ENCODE measurements around the gene SDC3. TPM values are rescaled to one million over a fixed set of nuclear protein-coding genes. Genes with fewer than 3 reads are reported as not detected.

Gene SDC3
- total RNA-seq, 5 donors from 2014 or later (not counting 1 experiment from before 2014, with no cell fraction given) = 0.07 to 1.1 (median 0.47) TPM

- POLR2A ChIA-PET = no interaction called here
- peaks cover 0 to 25% of the 10 kb centered on the region in 2 donors for H3K36me3 ChIP-seq (ENCODE audit: control insufficient read depth in 2 of 2, extremely low read depth in 1 of 2, insufficient read depth in 1 of 2, low read length in 1 of 2)
- Mint-ChIP-seq H3K27ac (peak overlapping the region; percentile 6 to 23), H3K4me1 (no peaks in the 10 kb centered on the region), H3K4me3 (no peak overlapping the region), H3K27me3 (peaks cover 0 to 2% of the 10 kb centered on the region in 2 donors), H3K9me3 (no peaks in the 10 kb centered on the region), H3K36me3 (peaks cover 17% of the 10 kb centered on the region)
- H3K9me3 ChIP-seq = no peaks in the 10 kb centered on the region
- DNase-seq (no peak), ATAC-seq (replicated peaks in 1 of 4) (peak in 1 of 4 experiments; percentile 11)
- peaks cover 0 to 3% of the 10 kb centered on the region in 2 experiments for H3K27me3 ChIP-seq (replicated peaks in 1 of 2; ENCODE audit: control insufficient read depth in 2 of 2, extremely low read depth in 1 of 2, insufficient read depth in 2 of 2, low read length in 1 of 2)
- CTCF ChIA-PET = interaction anchor here in 1 of 2 donors (2.5 kb wide), 1 partner anchor 128 kb away, joined by 10 read pairs; no protein-coding TSS in a partner anchor
- no peak overlapping the region for H3K4me3 ChIP-seq (ENCODE audit: control insufficient read depth in 1 of 2, extremely low read depth in 1 of 2, low read length in 1 of 2)
- WGBS (ENCODE audit: insufficient coverage) = 93% methylated on average over 3 of the region's 8 CpGs
- H3K27ac ChIP-seq (ENCODE audit: low read length) = no peak overlapping the region
- H3K4me1 ChIP-seq (ENCODE audit: control insufficient read depth in 1 of 2, extremely low read depth in 1 of 2, insufficient read depth in 2 of 2, low read length in 2 of 2) = peaks cover 0 to 10% of the 10 kb centered on the region in 2 experiments
Observed at GRCh38 chr1:30929944-30930525, 21.5 kb upstream of the SDC3 start.

GRCh38 chr1:30929135-30929889 is 20.8 kb upstream of the SDC3 start:
- H3K4me1 Mint-ChIP-seq = no peaks in the 10 kb centered on the region
- peaks cover 0 to 2% of the 10 kb centered on the region in 2 donors for H3K27me3 Mint-ChIP-seq
- Histone ChIP-seq H3K4me1 (ENCODE audit: control insufficient read depth in 1 of 2, extremely low read depth in 1 of 2, insufficient read depth in 2 of 2, low read length in 2 of 2) (peaks cover 0 to 10% of the 10 kb centered on the region in 2 experiments), H3K36me3 (ENCODE audit: control insufficient read depth in 2 of 2, extremely low read depth in 1 of 2, insufficient read depth in 1 of 2, low read length in 1 of 2) (peaks cover 0 to 17% of the 10 kb centered on the region in 2 donors), H3K27me3 (replicated peaks in 1 of 2; ENCODE audit: control insufficient read depth in 2 of 2, extremely low read depth in 1 of 2, insufficient read depth in 2 of 2, low read length in 1 of 2) (peaks cover 0 to 3% of the 10 kb centered on the region in 2 experiments), H3K9me3 (no peaks in the 10 kb centered on the region), H3K4me3 (ENCODE audit: control insufficient read depth in 1 of 2, extremely low read depth in 1 of 2, low read length in 1 of 2) (no peak overlapping the region), H3K27ac (ENCODE audit: low read length) (peak overlapping the region; percentile 22)
- whole genome bisulfite sequencing (ENCODE audit: insufficient coverage) = 65% methylated on average over 2 of the region's 6 CpGs
- peaks cover 11% of the 10 kb centered on the region for H3K36me3 Mint-ChIP-seq
- H3K4me3 Mint-ChIP-seq = no peak overlapping the region
- H3K27ac Mint-ChIP-seq = peak overlapping the region; percentile 6 to 16
- no peaks in the 10 kb centered on the region for H3K9me3 Mint-ChIP-seq
- ChIA-PET CTCF (interaction anchor here (0.6 to 2.5 kb wide), 6 partner anchors 10 to 210 kb away, joined by 3 to 10 read pairs (median 4); no protein-coding TSS in a partner anchor), POLR2A (interaction anchor here in 1 of 2 donors (0.6 kb wide), 1 partner anchor 136 kb away, joined by 3 read pairs; no protein-coding TSS in a partner anchor)
- ATAC-seq (replicated peaks in 1 of 4) = peak; percentile 65 to 77 (median 70)
- DNase-seq = peak in 20 of 35 experiments; percentile 12 to 66 (median 36)

- CTCF ChIA-PET = interaction anchor here (0.6 to 2.5 kb wide), 7 partner anchors 10 to 210 kb away, joined by 3 to 10 read pairs (median 3); no protein-coding TSS in a partner anchor
- no peak for ATAC-seq (replicated peaks in 1 of 4)
- 52% methylated on average over 2 of the region's 2 CpGs for WGBS (ENCODE audit: insufficient coverage)
- Histone ChIP-seq H3K4me1 (ENCODE audit: control insufficient read depth in 1 of 2, extremely low read depth in 1 of 2, insufficient read depth in 2 of 2, low read length in 2 of 2) (peaks cover 0 to 10% of the 10 kb centered on the region in 2 experiments), H3K4me3 (ENCODE audit: control insufficient read depth in 1 of 2, extremely low read depth in 1 of 2, low read length in 1 of 2) (no peak overlapping the region), H3K27me3 (replicated peaks in 1 of 2; ENCODE audit: control insufficient read depth in 2 of 2, extremely low read depth in 1 of 2, insufficient read depth in 2 of 2, low read length in 1 of 2) (peaks cover 0 to 6% of the 10 kb centered on the region in 2 experiments), H3K9me3 (no peaks in the 10 kb centered on the region), H3K27ac (ENCODE audit: low read length) (no peak overlapping the region), H3K36me3 (ENCODE audit: control insufficient read depth in 2 of 2, extremely low read depth in 1 of 2, insufficient read depth in 1 of 2, low read length in 1 of 2) (peaks cover 0 to 12% of the 10 kb centered on the region in 2 donors)
- H3K9me3 Mint-ChIP-seq = no peaks in the 10 kb centered on the region
- H3K27ac Mint-ChIP-seq = no peak overlapping the region
- H3K36me3 Mint-ChIP-seq = peaks cover 6% of the 10 kb centered on the region
- no peaks in the 10 kb centered on the region for H3K4me1 Mint-ChIP-seq
- H3K4me3 Mint-ChIP-seq = no peak overlapping the region
- DNase-seq = no peak
- H3K27me3 Mint-ChIP-seq = peaks cover 0 to 2% of the 10 kb centered on the region in 2 donors
- POLR2A ChIA-PET = interaction anchor here in 1 of 2 donors (0.6 kb wide), 1 partner anchor 136 kb away, joined by 3 read pairs; no protein-coding TSS in a partner anchor
Observed at GRCh38 chr1:30928789-30929134, 20.2 kb upstream of the SDC3 start.

GRCh38 chr1:30928171-30928570 is 19.6 kb upstream of the SDC3 start:
- H3K36me3 Mint-ChIP-seq = peaks cover 6% of the 10 kb centered on the region
- ChIA-PET POLR2A (no interaction called here), CTCF (interaction anchor here (0.6 to 2.5 kb wide), 7 partner anchors 9 to 209 kb away, joined by 3 to 10 read pairs (median 4); no protein-coding TSS in a partner anchor)

GRCh38 chr1:30927448-30927847 is 18.9 kb upstream of the SDC3 start:
- Mint-ChIP-seq H3K4me1 (no peaks in the 10 kb centered on the region), H3K4me3 (no peak overlapping the region), H3K9me3 (no peaks in the 10 kb centered on the region), H3K27me3 (peaks cover 2 to 3% of the 10 kb centered on the region in 2 donors), H3K27ac (no peak overlapping the region), H3K36me3 (peaks cover 4% of the 10 kb centered on the region)
- WGBS (ENCODE audit: insufficient coverage) = 90% methylated on average over 1 of the region's 3 CpGs
- Histone ChIP-seq H3K4me3 (ENCODE audit: control insufficient read depth in 1 of 2, extremely low read depth in 1 of 2, low read length in 1 of 2) (no peak overlapping the region), H3K36me3 (ENCODE audit: control insufficient read depth in 2 of 2, extremely low read depth in 1 of 2, insufficient read depth in 1 of 2, low read length in 1 of 2) (no peaks in the 10 kb centered on the region), H3K27ac (ENCODE audit: low read length) (no peak overlapping the region), H3K27me3 (replicated peaks in 1 of 2; ENCODE audit: control insufficient read depth in 2 of 2, extremely low read depth in 1 of 2, insufficient read depth in 2 of 2, low read length in 1 of 2) (peaks cover 0 to 8% of the 10 kb centered on the region in 2 experiments), H3K4me1 (ENCODE audit: control insufficient read depth in 1 of 2, extremely low read depth in 1 of 2, insufficient read depth in 2 of 2, low read length in 2 of 2) (peaks cover 0 to 10% of the 10 kb centered on the region in 2 experiments), H3K9me3 (no peaks in the 10 kb centered on the region)
- ChIA-PET CTCF (interaction anchor here in 1 of 2 donors (0.6 to 2.5 kb wide), 2 partner anchors 126 to 200 kb away, joined by 4 to 10 read pairs; no protein-coding TSS in a partner anchor), POLR2A (no interaction called here)
- DNase-seq = no peak
- ATAC-seq (replicated peaks in 1 of 4) = no peak

More at GRCh38 chr1:30928171-30928570, 19.6 kb upstream of the SDC3 start:
- H3K27ac Mint-ChIP-seq = no peak overlapping the region
- peaks cover 0 to 2% of the 10 kb centered on the region in 2 donors for H3K27me3 Mint-ChIP-seq
- no peaks in the 10 kb centered on the region for H3K9me3 ChIP-seq
- H3K4me1 Mint-ChIP-seq = no peaks in the 10 kb centered on the region
- ATAC-seq (replicated peaks in 1 of 4) (no peak), DNase-seq (no peak)
- peaks cover 0 to 6% of the 10 kb centered on the region in 2 donors for H3K36me3 ChIP-seq (ENCODE audit: control insufficient read depth in 2 of 2, extremely low read depth in 1 of 2, insufficient read depth in 1 of 2, low read length in 1 of 2)
- no peak overlapping the region for H3K4me3 ChIP-seq (ENCODE audit: control insufficient read depth in 1 of 2, extremely low read depth in 1 of 2, low read length in 1 of 2)
- H3K9me3 Mint-ChIP-seq = no peaks in the 10 kb centered on the region
- 100% methylated on average over 4 of the region's 7 CpGs for WGBS (ENCODE audit: insufficient coverage)
- peaks cover 0 to 10% of the 10 kb centered on the region in 2 experiments for H3K4me1 ChIP-seq (ENCODE audit: control insufficient read depth in 1 of 2, extremely low read depth in 1 of 2, insufficient read depth in 2 of 2, low read length in 2 of 2)
- peaks cover 0 to 6% of the 10 kb centered on the region in 2 experiments for H3K27me3 ChIP-seq (replicated peaks in 1 of 2; ENCODE audit: control insufficient read depth in 2 of 2, extremely low read depth in 1 of 2, insufficient read depth in 2 of 2, low read length in 1 of 2)
- H3K4me3 Mint-ChIP-seq = no peak overlapping the region
- H3K27ac ChIP-seq (ENCODE audit: low read length) = no peak overlapping the region

- no peak overlapping the region for H3K27ac ChIP-seq (ENCODE audit: low read length)
- Mint-ChIP-seq H3K27me3 (peaks cover 2 to 7% of the 10 kb centered on the region in 2 donors), H3K4me3 (no peak overlapping the region), H3K9me3 (no peaks in the 10 kb centered on the region), H3K4me1 (no peaks in the 10 kb centered on the region), H3K36me3 (no peaks in the 10 kb centered on the region), H3K27ac (no peak overlapping the region)
- no peaks in the 10 kb centered on the region for H3K4me1 ChIP-seq (ENCODE audit: control insufficient read depth in 1 of 2, extremely low read depth in 1 of 2, insufficient read depth in 2 of 2, low read length in 2 of 2)
- H3K9me3 ChIP-seq = no peaks in the 10 kb centered on the region
- H3K36me3 ChIP-seq (ENCODE audit: control insufficient read depth in 2 of 2, extremely low read depth in 1 of 2, insufficient read depth in 1 of 2, low read length in 1 of 2) = no peaks in the 10 kb centered on the region
- WGBS (ENCODE audit: insufficient coverage) = no CpG with 5 or more reads among the region's 1 CpG
- ChIA-PET POLR2A (no interaction called here), CTCF (no interaction called here)
- peaks cover 0 to 8% of the 10 kb centered on the region in 2 experiments for H3K27me3 ChIP-seq (replicated peaks in 1 of 2; ENCODE audit: control insufficient read depth in 2 of 2, extremely low read depth in 1 of 2, insufficient read depth in 2 of 2, low read length in 1 of 2)
- DNase-seq (no peak), ATAC-seq (replicated peaks in 1 of 4) (no peak)
- H3K4me3 ChIP-seq (ENCODE audit: control insufficient read depth in 1 of 2, extremely low read depth in 1 of 2, low read length in 1 of 2) = no peak overlapping the region
Observed at GRCh38 chr1:30923597-30923996, 15.0 kb upstream of the SDC3 start.

Measured in T-cell (primary cell).